Non-pigmented ciliary epithelial cell (primary cell): ENCODE results near the gene NAV3.

Experiments used
- DNase-seq: peaks from one replicate; pipeline ENCODE4 v3.0.0-alpha.2; 2010; ENCODE audit warnings: low read depth

Gene NAV3

DNA sequence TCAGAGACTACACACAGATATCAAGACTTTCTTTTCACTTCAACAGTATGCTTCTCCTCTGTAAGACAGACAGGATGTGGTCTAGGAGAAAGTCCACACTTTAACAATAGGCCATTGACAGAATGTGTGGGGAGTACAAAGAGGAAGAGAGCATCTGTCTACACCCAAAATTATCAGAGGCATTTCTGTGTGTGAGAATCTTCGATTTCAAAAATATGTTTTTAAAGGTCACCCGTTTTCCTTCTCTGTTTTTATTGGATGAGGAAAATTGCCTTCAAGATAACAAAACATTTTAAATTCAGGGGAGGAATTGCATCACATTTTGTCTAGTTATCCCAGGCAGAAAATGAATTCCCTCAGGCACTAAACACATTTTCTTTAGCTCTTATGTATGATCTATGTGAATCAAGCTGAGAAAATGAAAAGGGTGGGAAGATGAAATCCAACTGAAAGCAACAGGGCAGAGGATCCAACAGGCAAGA is 16.4 kb downstream of the NAV3 start:
- no peak for DNase-seq

DNA sequence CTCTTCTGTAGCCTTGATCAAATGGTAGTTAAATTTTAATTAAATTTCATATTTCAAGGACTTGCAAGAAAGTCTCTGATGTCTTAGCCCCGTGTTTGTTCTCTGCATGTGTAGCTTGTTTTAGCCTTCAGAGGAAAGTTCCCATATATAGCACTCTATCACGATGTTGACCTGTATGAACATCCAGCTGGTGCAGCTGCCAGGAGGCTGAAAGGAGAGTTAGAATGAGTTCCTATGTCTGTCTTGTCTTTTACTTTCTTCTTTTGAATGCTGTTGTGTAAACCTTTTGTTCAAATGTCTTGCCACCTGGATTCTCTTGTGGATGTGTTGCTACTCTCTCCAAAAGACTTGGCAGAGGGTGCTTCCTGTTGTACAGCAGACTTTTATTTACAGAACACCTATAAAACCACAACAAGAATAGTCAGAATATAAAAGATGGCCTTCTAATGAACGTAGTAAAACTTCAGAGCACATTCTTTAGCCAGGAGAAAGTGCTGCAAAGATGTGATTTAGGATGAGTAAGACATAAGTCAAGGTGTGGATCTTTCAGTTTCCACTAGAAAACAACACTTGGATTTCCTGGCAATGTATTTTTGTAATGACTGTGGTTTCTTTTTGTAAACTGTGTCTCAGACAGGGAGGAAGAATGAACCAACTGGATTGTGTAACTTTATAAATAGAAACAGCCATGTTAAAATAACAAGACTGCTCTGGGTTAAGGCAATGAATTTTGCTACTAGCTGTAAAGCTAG is 17.2 kb downstream of the NAV3 start:
- peak; percentile 78 for DNase-seq

DNA sequence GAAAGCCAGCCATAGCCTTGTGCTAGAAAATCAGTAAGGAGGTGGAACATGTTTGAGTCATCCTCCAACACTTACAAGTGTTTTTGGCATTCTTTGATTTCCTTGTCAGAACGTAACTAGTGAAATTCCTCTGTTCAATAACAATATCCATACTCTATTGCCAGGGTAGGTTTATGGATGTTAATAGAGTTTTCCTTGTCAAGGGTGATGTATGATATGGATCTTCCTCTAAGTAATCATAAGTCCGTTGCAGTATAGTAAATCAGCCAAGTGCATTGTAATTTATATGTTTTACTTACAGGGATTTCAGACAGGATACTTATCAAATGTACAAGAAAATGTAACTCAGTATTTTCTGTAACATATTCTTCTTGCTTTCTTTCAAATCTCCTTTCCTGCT is 19.4 kb downstream of the NAV3 start:
- DNase-seq, result no peak

DNA sequence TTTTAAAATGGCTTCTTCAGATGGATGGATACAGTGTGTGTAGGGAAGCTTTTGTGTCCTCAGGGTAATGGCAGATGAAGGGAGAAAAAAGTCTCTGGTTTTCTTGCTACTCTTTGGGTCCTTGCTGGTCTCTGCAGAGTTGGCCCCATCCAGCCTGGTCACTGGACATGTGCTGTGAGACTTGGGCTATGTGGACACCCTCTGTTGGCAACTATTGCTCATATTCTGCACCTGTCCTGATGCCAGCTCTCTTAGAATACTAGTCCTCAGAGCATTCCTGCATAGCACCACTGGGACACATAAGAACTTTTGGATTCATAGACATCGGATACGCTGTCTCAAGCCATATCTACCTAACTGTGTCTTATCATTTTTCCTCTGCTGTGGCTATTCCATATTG is 20.0 kb downstream of the NAV3 start:
- no peak for DNase-seq

DNA sequence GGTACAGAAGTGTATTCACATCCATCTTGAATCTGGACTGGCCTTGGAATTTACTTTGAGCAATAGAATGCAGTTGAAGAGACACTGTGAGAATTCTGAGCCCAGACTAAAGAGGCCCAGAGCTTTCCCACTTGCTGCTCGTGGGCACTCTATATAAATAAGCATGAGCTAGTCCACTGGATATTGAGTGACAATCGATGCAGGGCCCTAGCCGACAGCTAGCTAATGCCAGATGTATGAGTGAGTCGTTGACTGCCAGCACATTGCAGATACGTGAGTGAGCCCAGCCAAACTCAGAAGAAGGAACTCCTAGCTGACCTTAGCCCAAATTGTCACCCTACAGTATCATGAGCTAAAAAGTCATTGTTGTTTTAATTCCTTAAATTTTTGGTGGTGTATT is 24.9 kb downstream of the NAV3 start:
- no peak for DNase-seq

DNA sequence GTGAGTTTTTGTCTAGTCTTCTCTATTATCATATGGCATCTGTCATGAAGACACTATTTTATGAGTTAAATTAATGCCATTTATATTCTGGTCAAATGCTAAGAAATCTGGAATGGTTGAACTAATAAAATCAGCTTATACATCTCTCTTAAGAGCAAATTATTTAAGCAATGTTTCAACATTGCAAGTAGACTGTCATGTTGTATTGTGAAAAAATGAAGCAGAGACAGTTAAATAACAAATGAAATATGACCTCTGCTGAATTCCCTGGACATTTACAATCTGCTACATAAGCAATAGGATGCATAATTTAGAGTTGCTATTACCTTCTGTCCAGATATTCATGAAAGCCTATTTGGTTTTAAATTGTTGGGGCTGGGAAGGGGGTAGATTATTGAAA is 30.6 kb downstream of the NAV3 start:
- no peak for DNase-seq

DNA sequence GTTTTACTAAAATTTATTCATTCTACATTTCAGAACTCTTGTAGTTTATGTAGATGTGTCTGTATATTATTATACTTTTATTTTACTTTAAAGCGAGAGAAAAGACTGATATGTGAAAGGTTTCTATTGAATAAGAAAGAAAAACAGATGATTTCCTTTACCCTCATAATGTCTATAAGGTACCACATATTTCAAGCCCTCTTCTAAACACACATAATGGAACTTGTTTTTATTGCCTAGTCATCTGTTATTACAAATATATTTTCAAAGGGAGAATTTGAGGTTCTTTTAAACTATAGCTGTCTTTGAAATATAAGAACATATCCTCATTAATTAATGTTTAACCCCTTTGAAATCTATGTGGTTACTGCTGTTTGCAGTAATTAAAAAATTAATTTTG is 34.5 kb downstream of the NAV3 start:
- DNase-seq, result no peak

DNA sequence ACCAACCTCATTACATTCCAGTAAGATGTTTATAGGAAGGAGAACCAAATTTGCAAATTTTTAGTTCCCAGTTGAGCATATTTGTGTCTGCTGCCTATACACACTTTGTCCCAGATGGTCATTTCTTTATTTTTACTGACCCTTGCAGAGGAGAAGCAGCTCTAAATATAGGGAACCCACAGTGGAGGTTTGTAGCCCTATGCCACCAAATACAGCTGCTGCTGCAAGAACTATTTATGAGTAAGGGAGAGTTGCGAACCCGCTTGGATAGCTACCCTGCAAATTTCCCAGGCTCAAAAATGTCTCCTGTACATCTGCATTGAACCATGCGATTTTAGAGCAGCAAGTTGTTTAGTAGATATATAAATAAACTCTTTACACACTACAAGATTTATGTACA is 48.2 kb downstream of the NAV3 start:
- no peak for DNase-seq

DNA sequence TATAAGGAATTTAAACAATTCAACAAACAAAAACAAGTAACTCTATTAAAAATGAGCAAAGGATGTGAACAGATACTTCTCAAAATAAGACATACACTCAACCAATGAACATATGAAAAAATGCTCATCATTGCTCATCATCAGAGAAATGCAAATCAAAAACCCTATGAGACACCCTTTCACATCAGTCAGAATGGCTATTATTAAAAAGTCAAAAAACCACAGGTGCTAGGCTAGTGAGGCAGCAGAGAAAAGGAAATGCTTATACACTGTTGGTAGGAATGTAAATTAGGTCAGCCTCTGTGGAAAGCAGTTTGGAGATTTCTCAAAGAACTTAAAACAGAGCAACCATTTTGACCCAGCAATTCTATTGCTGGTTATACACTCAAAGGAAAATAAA is 52.0 kb downstream of the NAV3 start:
- no peak for DNase-seq

DNA sequence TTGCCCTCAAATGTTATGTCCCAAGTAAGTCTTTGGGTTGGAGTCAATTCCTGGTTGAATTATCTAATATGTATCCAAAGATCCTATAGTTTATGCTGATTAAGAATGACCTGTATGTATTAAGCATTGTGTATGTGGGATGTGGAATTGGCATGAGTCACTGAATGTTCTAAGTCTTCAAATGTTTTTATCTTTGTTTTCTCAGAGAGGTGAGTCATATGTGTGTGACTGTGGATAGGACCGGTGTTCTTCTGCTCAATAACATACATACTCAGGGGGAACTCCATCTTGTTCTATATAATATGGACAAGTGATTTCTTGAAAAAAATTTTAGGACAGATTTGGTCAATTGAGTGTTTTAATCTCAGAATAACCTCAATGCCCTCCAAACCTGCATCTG is 57.9 kb downstream of the NAV3 start:
- peak; percentile 73 for DNase-seq

DNA sequence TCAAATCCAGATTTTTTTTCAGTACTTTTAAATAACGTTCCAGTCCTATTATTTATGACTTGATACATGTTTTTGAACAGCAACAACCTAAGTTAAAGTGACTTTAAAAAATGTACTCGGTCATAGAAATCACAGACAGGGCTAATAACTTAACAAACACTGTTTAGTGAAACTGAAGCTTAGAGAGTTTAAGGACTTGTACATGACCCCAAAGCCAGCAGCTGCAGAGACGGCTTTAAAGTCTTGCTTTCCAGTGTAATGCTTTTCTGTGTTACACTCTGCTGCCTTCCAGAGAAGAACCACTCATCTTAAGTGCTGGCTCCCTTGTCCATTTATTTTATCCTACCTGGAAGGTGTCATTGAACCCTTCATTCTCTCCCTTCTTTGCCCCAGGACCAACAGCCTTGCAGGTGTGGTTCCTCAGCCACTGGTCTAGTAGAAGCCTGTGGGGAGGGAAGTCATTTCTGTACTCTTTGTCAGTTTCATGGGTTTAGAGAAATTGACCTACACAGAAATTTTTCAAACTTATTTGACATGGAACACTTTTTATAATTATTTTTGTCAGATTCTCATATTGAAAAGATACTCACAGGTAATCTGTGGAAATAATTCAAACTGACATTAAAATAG is 60.9 kb downstream of the NAV3 start:
- DNase-seq, result no peak

DNA sequence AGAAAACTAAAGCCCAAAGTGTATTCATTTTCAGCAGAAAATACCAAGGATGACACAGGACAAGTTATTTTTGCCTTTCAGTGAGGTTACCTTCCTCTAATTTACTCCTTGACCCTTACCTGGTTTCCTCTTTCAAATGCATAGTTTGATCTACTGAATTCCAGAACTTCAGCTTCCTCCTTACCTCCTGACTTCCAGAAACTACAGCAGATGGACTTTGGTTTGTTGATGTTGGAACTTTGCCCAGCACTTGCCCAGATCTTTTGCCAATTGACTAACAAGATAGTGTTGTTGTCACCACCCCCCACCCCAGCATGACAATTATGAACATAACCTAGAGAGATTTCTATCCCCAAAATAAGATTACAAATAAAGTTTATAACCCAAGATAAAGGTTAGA is 63.2 kb downstream of the NAV3 start:
- DNase-seq, result peak; percentile 20

DNA sequence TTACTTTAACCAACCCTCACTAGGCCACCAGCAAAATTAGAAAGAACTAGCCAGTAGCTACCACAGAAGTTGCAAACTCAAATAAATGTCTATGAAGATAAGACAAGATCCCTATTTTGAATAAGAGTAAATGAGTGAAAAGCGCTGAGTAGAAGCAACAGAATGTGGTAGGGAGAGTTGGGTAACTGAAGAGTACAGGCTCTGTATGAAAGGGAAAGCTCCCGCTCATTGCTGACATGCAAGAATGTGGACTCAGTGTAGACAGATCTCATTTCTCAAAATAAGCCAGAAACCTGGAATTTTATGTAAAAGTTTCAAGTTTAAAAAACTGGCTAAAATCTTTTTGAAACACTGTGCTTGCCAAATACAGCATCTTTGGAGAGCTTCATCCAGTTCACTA is 63.9 kb downstream of the NAV3 start:
- DNase-seq, result no peak

DNA sequence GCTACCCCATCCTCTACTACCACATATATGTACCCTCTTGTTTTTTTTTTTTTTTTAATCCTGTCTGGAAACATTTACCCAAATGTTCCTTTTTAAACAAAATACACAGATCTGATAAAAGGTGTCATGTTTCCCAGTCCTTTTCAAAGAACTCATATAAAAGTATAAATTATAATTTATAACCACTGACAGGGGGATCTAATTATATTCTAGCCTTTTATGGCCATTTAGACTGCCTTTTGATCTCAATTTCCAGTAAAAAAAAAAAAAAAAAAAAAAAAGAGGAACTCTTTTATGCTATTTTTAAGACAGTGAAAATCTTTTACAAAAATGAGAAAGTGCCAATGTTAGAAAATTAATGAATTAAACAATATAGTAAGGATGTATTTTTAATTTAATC is 65.0 kb downstream of the NAV3 start:
- no peak for DNase-seq

DNA sequence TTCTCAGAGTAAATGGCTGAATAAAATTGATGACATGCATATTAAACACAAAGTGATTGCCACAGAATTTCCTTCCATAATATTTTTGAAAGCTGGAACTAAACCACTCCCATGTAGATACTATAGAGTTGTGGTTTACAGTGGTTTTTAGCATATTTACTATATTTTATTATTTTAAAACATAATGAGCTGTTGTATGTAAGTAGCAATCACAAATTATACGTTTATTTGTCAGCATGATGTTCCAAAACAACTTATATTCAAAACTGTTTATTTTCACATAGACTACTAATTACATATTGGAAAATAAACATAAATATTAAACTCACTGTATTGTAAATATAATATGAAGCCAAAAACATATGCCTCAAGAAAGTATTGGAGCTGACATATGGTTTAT is 77.2 kb downstream of the NAV3 start:
- no peak for DNase-seq

DNA sequence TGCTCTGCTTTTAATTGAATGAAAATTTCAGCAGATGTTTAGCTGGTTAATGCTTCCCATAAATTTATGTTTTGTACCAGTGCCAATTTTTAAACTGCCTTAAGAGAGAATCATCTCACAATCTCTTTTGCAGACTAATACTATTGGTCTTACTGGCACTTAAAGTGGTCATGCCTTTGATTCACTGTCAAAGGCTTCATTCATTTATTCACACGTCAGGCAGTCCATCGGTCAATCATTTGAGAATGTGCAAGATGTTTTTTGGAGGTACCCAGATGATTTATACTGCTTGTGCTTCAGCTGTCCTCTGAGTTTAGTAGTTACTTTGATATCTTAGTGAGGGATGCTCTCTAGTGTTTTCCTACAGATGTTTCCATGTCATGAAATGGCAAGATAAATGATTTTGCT is 83.4 kb downstream of the NAV3 start:
- no peak for DNase-seq

DNA sequence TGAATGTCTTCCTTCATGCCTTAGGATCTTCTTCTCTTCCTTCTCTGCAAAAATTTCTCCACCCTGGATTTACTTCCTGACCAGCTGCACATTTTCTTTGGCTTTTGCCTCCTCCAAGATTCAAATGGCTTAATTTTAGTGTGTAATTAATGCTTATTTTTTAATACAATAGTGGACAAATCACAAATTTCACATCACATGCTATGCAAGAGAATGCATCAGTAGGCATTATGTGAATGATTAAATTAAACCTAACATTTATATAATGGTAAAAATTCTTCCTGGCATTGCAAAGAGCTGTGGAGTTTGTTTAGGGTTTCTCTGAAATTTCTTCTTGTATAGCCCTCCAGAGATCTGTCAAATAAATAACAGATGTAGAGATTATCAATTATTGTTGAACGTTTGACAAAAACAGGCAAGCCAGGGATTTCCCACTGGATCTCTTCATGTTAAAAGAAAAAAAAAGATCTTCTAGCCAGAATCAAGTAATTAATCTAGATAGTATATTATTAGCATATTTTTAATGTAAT is 84.4 kb downstream of the NAV3 start:
- no peak for DNase-seq

DNA sequence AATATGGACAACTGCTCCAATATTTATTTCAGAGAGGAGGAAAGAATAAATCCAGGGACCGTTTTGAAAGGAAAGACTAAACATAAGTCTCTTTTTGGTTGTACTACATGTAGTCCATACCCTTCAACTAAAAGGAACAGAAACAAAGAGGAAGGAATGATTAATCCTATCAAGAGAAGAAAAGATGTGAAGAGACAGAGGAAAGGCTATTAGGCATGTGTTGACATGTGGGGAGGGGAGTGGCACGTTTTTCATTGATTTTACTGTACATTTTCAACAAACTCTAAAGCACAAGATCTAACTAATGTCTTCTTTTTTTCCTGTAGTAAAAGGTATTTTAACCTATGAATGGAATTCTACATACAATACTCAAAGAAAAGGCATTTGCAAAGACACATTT is 85.6 kb downstream of the NAV3 start:
- no peak for DNase-seq

DNA sequence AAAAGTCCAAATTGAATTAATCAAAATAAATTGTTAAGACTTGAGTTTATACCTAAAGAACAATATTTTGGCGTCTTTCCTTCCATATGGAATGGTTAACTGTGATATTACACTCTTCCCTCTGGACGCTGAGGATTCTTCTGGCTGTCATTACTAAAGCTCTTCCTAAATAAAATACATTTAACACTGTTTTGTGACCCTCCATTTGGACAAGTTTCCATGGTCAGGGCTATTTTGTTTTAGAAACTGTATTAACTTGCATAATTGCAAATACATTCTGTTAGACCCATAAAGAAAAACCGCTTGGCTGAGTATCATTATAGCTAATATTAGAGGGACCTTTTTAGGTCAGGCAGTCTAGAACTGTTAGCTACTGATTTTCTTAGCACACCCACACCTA is 87.4 kb downstream of the NAV3 start:
- no peak for DNase-seq

DNA sequence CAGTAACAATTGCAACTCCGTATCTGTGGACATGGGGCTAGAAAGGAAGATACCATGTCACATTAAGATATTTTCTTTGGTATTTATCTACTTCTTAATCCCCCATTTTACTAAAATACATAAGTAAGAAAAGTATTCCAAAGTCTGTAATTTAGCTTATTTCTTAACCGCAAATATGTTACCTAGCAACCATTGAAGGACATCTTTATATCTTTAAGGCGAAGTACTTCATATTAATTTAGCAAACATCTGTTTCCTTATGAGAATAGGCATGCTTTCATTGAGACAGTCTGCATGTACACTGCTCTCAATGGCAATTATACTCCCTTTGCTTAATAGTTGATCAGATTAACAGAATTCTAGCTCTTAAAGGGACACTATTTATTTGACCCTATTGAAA is 88.8 kb downstream of the NAV3 start:
- DNase-seq, result no peak

DNA sequence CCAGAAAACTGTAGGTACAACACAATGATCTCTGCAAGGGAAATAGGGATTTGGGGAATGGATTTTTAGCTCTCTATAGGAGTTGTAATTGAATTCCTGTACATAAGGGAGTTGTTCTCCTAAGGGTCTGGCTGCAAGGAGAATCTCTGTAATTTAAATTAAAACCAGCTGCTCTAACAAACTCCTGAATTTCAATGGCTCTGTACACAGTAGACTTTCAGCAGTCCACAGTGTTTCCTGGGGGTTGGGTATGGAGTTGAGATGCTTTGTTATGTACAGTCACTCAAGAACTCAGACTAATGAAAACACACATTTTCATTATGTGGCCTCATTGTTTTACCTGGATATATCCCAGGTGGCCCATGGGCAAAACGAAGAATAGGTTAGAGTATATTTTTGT is 93.2 kb downstream of the NAV3 start:
- no peak for DNase-seq

DNA sequence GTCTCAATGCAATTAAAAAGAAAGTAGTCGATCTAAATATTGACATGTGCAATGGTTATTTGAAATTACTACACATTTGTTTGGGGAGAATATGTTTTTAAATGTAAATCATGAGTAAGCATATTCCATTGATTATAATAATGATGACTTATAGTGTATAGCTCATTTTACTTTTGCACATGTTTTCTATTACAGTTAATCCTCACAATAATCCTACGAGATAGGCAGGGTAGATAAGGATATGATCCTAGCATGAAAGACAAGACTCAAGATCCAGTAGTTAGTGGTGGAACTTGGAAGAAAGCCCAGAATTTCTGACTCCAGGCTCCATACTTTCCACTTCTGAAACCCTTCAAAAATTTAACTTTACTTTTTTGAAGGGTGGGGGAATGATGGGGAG is 94.0 kb downstream of the NAV3 start:
- peak; percentile 66 for DNase-seq

DNA sequence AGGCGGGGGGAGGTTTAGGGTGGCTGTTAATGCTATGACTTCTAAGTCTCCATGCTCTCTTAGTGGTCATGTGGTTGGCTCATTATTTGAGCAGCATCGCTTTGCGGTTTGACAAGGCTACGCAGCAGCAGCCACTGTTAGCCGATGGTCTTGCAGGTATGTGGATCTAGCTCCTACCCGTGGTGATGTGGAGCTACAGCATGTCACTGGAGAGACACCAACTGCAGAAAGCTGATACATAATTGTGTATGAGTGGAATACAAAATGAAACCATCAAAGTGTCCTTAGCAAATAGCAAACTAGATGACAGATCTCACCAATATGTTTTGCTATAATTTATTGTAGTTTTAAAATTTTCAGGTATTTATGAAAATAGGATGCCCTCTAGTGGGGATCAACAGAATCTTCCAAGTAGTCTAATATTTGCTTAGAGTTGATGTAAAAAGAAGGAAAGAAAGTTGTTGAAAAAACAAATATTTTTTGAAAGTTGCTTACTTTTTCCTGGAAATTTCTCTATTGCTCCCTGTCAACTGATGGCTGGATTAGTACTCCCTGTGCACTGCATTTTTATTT is 94.9 kb downstream of the NAV3 start:
- peak; percentile 98 for DNase-seq
